AG20443 (cell line): ENCODE results near the gene CCDC192.
"Not testable (repeated sequence)": the region's sequence is repeated elsewhere in the genome, so short reads cannot be mapped to it uniquely, and the experiment has no call there.

Experiments used
- DNase-seq: peaks from one replicate; pipeline ENCODE4 v3.0.0; 2012; ENCODE audit warnings: low spot score, mixed read lengths

The CCDC192 gene

DNA sequence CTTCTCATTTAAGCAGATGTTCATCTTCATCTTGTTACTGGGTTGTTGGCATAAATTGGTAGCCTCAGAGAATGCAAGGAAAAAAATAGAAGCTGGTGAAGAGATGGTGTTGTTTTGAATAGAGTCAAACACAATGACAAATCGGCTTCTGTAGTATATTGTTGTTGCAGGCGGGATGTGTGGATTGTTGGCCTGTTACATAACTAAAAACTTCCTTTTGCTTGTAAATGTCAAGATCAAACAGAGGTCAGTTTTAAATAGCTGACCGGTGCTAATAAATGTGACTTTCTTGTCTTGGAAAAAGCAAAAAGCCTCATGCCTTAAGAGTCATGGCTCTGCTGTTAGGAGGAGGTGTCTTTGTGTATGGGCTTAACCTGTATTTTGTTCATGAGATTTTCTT lies 59.2 kb downstream of the CCDC192 start:
- no peak for DNase-seq

DNA sequence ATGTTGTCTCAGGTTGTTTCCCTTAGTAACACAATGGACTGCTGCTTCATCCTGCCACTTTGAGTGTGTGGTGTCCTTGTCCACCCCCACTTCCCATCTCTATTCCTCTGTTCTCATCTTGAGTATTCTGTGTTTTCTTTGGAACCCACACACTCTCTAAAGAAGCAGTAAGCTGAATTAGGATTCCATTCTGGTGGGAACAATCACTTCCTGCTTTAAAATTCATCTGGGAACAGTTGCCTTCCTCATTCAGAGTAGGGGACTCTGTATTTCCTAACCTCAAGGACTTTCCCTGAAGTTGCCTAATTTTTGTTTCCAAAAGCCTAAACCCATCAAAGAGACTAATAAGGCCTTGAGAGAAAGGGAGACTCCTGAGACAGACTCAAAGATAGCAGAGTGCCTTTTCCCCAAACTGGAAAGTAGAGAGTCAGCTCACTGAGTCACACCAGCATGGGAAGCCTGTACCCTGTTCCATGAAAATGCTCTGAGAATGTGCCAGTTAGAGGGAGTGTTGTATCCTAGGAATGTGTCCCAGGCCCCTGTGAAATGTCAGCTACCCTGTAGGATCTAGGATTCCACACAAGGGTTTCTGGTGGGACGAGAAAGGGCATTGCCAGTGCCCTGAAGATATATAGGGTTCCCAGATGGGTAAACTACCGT lies 63.6 kb downstream of the CCDC192 start:
- peak; percentile 16 for DNase-seq

DNA sequence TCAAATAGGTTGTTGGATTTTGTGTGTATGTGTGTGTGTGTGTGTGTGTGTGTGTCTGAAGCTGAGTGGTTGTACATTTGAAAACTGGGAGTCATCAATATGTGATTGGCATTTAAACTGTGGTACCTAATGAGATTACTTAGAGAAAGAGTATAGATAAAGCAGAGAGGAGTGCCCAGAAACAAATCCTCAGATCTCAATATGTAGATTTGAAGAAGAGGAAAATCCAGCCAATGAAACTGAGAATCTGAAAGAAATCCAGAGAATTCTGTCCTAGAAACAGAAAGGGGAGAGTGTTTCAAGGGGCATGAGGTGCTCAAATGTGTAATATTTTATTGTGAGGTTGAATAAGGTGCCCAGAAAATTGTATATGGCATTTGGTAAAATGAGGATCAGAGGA lies 66.2 kb downstream of the CCDC192 start:
- no peak for DNase-seq

DNA sequence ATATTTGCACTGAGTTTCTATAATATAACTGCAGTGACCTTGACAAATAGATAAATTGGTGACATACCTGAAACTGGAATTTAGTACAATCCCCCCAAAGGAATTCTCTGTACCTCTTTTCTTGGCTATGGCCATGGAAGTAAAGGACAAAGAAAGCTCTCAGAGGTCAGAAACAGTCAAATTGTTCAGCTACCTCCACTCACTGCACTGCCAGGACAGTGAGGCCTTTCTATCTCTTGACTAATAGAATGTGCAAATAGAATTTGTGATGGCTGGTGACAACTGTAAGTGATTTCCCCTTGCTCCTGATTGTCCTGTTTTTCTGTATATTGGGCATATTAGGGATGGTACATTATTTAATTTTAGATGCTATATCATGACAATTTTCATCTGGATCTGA lies 67.1 kb downstream of the CCDC192 start:
- DNase-seq: no peak

DNA sequence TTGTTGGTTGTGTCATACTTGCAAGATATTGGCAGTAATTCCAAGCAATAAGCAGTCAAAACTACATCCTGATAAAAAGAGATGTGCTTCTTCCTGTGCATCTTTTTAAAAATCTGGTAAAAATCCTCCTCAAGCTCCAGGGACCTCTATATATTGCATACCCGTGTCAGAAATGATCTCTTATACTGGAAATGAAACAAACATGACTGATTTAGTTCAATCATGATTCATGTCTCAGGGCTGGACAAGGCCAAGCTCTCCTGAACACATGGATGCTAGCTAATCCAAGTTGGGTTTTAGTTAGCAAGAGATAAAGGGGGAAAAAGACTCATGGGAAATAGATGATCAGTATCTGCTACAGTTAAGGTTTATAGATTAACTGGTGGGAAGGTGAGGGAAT lies 69.3 kb downstream of the CCDC192 start:
- no peak for DNase-seq

DNA sequence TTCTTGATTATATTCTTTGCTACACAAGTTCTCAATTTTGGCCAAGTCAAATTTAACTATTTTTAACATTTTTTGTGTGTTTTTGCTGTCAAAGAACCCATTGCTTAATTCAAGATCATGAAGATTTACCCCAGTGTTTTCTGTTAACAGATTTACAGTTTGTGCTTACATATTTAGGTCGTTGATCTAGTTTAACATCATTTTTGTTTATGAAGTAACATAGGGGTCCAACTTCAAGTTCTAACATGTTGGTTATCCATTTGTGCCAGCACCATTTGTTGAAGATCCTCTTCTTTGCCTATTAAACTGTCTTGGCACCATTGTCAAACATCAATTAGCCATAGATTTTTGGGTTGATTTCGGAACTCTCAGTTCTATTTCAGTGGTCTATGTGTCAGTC lies 71.0 kb downstream of the CCDC192 start:
- DNase-seq: no peak

DNA sequence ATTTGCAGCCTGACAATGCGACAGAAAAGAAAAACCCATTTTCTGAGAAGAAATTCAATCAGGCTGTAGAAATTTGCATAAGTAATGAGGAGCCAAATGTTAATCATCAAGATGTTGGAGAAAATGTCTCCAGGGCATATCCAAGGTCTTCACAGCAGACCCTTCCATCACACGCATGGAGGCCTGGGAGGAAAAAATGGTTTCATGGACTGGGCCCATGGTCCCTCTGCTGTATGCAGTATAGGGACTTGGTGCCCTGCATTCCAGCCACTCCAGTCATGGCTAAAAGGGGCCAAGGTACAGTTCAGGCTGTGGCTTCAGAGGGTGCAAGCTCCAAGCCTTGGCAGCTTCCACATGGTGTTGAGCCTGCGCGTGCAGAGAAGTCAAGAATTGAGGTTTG lies 73.3 kb downstream of the CCDC192 start:
- DNase-seq: no peak

DNA sequence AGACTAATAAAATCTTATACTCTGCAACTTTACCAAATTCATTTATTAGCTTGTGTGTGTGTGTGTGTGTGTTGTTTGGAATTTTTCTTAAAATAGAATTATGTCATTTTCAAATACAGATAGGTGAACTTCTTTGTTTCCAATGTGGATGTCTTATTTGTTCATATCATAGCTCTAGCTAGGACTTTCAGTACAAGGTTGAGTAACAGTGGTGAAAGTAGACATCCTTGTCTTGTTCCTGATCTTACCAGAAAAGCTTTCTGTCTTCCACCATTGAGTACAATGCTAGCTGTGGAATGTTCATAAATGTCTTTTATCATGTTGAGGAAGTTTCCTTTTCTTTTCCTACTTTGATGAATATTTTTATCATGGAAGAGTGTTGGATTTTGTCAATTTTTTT lies 74.8 kb downstream of the CCDC192 start:
- no peak for DNase-seq

DNA sequence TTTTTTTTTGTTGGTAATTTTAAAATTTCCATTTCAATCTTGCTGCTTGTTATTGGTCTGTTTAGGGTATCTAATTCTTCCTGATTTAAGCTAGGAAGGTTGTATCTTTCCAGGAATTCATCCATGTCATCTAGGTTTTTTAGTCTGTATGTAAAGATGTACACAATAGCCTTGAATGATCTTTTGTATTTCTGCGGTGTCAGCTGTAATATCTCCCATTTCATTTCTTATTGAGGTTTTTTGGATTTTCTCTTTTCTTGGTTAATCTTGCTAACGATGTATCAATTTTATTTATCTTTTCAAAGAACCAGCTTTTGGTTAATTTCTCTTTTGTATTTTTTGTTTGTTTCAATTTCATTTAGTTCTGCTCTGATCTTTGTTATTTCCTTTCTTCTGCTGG lies 79.3 kb downstream of the CCDC192 start:
- DNase-seq: not testable (repeated sequence)

DNA sequence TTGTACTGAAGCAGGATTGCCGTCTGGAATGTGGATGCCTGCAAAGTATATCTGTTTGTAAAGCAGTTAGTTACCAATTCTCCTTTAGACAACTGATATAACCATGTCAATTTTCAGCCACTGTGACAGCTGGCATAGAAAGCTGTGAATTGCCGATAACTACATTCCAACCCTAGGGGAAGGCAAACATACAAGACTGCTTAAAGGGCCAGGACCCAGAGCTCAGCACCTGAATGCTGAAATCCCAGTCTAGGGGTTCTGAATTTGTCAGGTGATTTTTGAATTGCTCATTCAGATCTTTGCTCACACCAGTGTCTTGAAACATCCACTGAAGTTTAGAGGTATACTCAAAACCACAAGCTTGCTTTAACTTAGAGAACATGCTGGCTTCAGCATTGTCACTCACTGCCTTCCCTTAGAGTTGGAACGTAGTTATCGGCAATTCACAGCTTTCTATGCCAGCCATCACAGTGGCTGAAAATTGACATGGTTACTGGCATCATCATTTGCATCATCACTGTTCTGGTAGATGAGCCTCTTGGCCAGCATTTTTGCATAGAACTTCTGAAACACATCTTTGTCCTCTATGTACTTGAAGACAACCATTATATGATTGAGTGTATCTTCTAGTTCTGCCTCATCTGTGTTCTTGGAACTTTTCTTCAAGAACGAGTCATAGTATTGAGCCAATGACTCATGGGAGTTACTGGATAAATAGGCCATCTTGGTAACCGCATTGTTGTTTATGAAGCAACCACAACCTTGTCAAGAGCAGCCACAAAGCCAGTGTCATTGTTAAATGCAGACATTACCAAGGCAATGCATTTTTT lies 82.1 kb downstream of the CCDC192 start:
- DNase-seq: peak; percentile 65

DNA sequence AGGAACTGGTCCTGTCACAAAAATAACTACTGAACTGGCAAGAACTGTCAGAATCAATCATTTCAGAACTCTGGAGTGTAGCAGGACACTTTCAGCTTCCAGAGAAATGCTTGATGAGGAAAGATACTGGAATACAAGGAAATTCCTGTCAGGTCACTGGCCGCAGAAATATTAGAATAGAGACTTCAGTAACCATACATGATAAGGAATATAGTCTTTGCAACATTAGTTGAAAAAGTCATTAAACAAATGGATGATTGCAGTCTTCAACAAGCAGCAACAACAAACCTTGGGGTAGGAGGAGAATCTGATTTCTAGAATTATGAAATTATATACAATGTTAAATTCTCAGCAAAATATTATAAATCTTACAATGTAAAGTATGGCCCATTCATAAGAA lies 88.2 kb downstream of the CCDC192 start:
- no peak for DNase-seq

DNA sequence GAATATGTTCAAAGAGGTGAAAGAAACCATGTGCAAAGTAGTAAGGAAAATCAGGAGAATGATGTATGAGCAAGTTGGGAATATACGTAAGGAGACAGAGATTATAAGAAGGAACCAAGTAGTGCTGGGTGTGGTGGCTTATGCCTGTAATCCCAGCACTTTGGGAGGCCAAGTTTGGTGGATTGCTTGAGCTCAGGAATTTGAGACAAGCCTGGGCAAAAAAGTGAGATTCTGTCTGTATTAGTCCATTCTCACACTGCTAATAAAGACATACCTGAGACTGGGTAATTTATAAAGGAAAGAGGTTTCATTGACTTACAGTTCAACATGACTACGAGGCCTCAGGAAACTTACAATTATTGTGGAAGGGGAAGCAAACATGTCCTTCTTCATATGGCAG lies 88.7 kb downstream of the CCDC192 start:
- not testable (repeated sequence) for DNase-seq

DNA sequence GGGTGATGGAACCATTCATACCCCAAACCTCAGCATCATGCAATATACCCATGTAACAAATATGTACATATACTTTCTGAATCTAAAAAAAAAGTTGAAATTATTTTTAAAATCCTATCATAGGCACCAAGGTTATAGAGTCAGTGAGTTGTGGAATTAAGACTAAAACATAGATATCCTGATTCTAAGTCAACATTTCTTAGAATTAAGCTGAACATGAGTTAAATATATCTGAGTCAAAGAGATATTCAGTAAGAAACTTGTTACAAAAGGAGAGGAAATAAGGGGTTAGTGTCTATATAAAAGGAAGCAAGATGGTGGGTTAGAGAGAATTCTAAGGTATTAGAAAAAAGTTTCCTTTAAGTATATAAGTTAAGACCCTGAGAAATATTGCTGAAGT lies 89.9 kb downstream of the CCDC192 start:
- no peak for DNase-seq

DNA sequence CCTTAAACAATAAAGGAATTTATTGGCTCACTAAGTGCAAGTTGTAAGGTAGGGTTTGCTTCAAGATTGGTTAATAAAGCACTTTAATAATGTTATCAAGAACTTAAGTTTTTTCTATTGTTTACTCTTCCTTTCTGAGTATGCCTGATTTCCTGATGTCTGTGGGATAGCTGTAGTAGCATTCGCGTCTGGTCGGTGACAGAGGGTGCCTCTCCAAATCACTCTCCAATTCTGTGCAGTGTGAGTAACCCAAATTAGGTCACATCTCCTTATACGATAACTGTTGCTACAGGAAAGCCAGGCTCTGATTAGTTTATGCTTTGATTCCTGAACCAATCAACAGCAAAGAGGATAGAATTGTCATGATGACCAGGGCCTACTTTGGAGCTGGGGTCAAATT lies 90.7 kb downstream of the CCDC192 start:
- no peak for DNase-seq

DNA sequence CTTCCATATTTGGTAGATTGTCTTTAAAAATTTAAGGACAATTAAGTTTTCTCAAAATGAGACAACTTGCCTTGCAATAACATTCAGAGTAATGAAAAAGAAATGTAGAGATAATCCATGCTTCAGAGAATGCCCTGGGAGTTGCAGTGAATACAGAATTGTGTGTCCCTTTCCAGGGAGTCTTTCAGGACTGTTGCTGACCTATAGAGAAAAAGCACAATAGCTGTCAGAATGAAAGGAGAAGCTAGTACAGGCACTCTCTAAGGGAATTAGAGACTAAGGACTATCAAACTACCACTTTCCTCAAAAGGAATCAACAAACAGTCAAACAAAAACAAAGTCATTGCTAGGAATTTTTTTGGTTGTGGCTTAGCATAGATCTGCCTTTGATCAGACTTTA lies 93.0 kb downstream of the CCDC192 start:
- DNase-seq: no peak

DNA sequence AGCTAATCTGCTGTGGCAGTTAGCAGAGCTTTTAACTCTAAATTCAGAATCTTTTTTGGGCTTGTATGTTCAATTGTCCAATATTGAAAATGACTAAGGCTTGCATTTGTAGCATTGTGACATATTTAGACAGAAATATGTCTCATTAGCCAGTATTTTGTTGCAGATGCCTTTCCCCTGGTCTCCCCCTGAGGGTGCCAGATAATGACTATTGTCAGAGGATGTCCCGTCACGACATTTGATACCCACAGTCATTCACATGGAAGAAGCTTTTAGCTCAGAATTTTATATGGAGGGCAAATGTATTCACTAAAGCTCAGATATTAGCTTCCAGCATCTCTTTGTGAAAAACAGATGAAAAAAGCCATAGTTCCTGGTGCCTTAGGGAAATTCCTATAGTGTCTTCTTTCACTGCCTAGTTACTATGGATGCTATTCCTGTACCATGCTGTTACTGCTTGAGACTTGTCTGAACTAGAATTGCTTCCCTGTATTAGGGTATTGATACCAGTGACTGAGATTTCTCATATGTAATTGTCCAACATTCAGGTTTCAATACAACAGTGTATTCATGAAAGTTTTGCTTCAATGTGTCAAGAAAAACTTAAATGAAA lies 96.2 kb downstream of the CCDC192 start:
- no peak for DNase-seq

DNA sequence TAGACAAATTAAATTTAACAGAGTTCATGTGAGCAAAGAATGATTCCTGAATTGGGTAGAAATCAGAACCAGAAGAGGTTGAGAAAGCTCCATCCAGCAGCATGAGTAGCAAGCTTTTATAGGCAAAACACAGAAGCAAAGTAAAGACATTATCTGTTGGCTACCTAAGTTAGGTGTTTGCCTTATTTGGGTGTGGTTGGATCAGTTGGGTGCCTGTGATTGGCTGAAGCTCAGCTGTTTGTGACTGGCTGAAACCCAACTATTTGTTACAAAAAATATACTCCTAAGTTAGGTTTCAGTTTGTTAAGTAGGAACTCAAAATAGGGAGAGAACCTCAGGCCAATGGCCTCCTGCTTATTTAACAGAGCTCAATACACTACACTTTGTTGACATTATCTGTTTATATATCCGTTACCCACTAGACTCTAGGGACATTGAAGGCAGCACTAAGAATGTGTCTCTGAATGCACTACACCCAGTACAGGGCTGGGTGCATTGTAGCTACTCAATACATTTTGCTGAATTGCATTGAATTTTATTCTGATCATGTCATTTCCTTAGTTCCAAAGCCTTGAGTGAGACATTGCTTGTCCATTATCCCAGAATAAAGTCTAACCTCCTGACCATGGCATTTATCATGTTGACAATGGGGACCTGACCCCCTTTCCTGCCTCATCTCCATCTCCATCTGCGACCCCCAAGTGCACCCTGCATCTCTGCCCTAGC lies 98.7 kb downstream of the CCDC192 start:
- DNase-seq: peak; percentile 25

DNA sequence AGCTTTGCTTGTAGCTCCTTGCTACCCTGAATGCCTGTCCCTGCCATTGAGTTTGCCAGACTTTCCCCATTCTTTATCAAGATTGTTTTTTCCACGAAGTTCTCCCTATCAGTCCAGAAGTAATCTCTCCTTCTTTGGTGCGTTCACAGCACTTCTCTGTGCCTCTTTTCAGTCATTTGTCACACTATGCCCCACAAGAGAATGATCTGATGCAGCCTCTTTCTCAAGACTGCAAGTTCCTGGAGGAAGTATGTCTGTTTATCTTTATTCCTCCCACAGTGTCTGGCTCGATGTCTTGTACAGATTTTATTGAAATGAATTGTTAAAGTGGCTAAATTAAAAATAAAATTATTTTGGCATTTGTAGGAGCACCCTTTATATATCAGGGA lies 99.3 kb downstream of the CCDC192 start:
- DNase-seq: peak; percentile 15

DNA sequence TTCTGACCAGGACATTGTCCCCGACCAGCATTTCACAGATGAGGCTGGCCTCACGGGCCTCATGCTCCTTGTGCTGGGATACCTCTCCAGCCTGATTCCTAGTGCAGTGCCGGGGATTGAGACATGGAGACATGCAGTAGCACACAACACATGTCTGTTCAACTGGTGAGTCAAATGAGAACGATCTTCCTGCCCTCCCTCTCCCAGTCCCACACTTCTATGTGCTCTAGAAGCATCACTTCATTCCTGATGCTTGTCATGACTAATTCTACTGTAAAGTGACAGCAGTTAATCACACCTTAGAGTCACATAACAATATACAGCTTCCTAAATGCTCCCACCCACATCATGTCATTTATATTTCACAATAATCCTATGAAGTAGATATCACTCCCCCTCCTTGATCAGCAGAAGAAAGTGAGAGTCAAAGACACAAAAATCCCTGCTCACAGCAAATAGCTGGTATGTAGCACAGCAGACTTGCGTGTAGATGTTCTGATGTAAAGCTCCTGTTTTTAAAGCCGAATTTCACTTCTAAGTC lies 101.8 kb downstream of the CCDC192 start:
- peak; percentile 25 for DNase-seq

DNA sequence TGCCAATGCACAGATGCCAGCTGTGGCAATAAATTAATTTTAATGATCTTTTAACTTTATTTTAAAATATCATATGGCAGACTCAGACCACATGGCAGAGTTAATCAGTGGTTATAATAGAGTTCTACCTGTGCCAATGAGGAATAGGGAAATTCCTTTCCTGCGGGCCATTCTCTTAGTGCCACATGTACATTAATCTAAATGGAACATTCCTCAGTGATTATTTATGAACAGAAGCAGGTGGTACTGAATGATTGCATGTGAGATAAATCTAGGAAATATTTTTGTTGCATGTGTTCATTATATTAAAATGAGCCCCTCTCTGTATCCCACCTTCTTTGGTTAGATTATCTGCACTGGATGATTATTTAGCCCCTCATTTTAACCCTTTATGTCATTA lies 102.3 kb downstream of the CCDC192 start:
- DNase-seq: no peak

DNA sequence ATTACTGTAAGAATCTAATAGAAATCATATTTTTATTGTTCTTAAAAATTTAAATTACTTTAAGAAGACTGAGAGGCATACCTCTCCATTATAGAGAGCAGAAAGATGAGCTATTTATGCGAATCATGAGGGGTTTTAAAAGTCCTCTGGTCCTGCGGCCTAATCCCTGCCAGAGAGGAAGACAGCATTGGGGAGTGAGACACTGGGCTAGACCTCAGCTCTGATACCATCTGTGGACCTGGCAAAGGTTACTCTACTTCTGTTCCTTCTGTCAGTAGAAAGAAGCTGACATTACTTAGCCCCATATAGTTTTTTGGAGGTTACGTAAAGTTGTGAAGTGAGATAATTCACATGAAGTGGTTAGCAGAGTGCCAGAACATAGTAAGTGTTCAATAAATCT lies 103.6 kb downstream of the CCDC192 start:
- no peak for DNase-seq

DNA sequence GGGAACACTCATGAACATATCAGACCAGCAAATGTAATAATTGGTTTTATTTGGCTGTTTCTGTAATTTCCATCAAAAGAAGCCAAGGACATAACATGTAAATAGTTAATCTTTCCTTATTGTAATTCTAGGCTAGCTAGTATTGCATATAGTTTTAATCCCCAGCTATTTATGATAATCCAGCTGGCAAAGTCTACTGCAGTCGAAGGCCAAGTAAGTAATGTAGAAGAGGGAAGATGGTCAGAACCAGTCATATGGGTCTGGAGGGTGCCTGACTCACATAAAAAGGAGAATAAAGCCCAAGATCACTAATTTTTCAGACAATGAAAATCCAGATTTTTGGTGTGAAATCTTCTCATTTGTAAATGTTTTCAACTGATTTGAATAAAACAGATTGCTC lies 106.3 kb downstream of the CCDC192 start:
- no peak for DNase-seq
